Keratinocyte (primary cell): Measurements from ENCODE around the gene EEA1.

Experiments
- EZH2 ChIP-seq: IDR thresholded peaks from one replicate; pipeline ENCODE4 v1.6.1; 2012; ENCODE audit warnings: inconsistent platforms, mild to moderate bottlenecking, low read length, moderate library complexity
- TF ChIP-seq, protein P1 (sequence below), 3 experiments: IDR thresholded peaks in 1 of 3; conservative IDR thresholded peaks in 1 of 3; optimal IDR thresholded peaks in 1 of 3; 2 replicates in 2 of 3; 3 replicates in 1 of 3; pipeline versions ENCODE3 to v1.5.1; 2011; ENCODE audit warnings: low read length in 3 of 3, mild to moderate bottlenecking in 3 of 3, moderate library complexity in 2 of 3, control low read depth in 1 of 3, inconsistent platforms in 1 of 3; ENCODE audit not compliant: insufficient read depth in 2 of 3; ENCODE audit errors: extremely low read depth in 1 of 3

DNA sequence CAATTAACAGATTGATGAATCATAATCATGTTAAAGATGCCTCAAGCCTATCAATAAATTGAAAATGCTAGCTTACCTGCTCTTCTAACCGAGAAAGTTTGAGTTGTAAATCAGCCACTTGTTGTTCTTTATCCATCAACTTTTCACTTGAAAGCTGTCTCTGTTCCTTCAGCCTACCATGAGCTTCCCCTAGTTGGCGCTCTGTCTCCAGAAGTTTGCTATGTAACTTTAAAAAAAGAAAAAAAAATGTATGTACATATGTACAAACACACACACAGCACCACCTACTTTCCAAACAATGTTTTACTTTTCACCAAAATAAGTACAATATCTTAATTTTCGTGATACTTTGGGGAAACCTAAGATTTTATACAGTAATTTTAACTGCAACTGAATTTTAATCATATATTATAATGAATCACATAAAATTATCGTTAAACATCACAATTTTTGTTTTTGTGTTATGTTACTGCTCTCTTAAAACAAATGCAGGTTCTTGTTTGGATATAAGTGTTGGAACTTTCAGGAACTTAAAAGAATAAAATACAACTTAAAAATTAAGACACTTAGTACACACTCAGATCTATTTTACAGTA is 101.2 kb downstream of the EEA1 start:
- TF ChIP-seq, protein P1, sequence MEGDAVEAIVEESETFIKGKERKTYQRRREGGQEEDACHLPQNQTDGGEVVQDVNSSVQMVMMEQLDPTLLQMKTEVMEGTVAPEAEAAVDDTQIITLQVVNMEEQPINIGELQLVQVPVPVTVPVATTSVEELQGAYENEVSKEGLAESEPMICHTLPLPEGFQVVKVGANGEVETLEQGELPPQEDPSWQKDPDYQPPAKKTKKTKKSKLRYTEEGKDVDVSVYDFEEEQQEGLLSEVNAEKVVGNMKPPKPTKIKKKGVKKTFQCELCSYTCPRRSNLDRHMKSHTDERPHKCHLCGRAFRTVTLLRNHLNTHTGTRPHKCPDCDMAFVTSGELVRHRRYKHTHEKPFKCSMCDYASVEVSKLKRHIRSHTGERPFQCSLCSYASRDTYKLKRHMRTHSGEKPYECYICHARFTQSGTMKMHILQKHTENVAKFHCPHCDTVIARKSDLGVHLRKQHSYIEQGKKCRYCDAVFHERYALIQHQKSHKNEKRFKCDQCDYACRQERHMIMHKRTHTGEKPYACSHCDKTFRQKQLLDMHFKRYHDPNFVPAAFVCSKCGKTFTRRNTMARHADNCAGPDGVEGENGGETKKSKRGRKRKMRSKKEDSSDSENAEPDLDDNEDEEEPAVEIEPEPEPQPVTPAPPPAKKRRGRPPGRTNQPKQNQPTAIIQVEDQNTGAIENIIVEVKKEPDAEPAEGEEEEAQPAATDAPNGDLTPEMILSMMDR (optimal IDR thresholded peaks at IDR 0.05 in 1 of 3, IDR thresholded peaks at IDR 0.05 in 1 of 3, conservative IDR thresholded peaks at IDR 0.05 in 1 of 3; ENCODE audit: extremely low read depth in 1 of 3, insufficient read depth in 2 of 3, low read length in 3 of 3) = peak; percentile 51 to 68 (median 61)
- no peak for TF ChIP-seq EZH2
